HUES64 (cell line): ENCODE measurements around the gene GPBAR1.

Experiments used
- H3K27ac ChIP-seq: 2 replicates; pipeline ENCODE4 v1.7.0; 2013; ENCODE audit warnings: low read depth, low read length, inconsistent platforms
- H3K27me3 ChIP-seq: 2 replicates; pipeline ENCODE4 v1.6.1; 2013; ENCODE audit warnings: mild to moderate bottlenecking, low read length; ENCODE audit not compliant: insufficient read depth
- H3K36me3 ChIP-seq: 2 replicates; pipeline ENCODE4 v1.6.1; 2013; ENCODE audit warnings: mild to moderate bottlenecking, low read length; ENCODE audit not compliant: insufficient read depth
- H3K4me1 ChIP-seq: 2 replicates; pipeline ENCODE4 v1.6.1; 2013; ENCODE audit warnings: mild to moderate bottlenecking, low read length, moderate library complexity; ENCODE audit not compliant: insufficient read depth
- H3K4me3 ChIP-seq: 2 replicates; pipeline ENCODE4 v1.5.1; 2013; ENCODE audit warnings: mild to moderate bottlenecking, low read length, moderate library complexity
- H3K9ac ChIP-seq: 2 replicates; pipeline ENCODE4 v1.6.1; 2013; ENCODE audit warnings: mild to moderate bottlenecking, low read depth, low read length
- H3K9me3 ChIP-seq: 2 replicates; pipeline ENCODE4 v1.6.1; 2013; ENCODE audit warnings: low read depth, low read length; ENCODE audit not compliant: insufficient read depth
- WGBS: fragments of 150-250, 120-280 bp; methylation state at CpG from one replicate; pipeline ENCODE4 v1.1.7; 2013; ENCODE audit warnings: missing lambda C conversion rate; 5-methylcytosine and 5-hydroxymethylcytosine counted together

GPBAR1 gene

DNA sequence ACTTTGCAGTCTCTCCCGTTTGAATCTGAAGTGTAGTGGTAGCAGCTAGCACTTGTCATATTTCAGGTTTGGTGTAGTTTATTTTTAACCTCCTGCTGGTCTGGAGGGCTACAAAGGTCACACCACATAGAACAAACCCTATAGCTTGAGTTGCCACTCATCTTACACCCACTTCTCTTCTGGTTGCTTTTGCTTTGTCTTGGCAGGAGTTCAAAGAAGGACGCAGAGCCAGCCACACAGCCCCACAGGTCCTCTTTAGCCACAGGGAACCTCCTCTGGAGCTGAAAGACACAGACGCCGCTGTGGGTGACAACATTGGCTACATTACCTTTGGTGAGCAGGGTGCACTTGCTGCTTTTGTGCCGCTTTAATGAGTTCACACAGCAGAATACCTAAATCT lies 15.6 kb upstream of the GPBAR1 start:
- Histone ChIP-seq H3K27me3 (no peaks in the 10 kb centered on the region), H3K9ac (no peak overlapping the region), H3K4me1 (no peaks in the 10 kb centered on the region), H3K36me3 (peaks cover 98% of the 10 kb centered on the region), H3K27ac (no peak overlapping the region), H3K4me3 (no peak overlapping the region), H3K9me3 (no peaks in the 10 kb centered on the region)
- WGBS = 94% methylated on average over 4 of the region's 5 CpGs

DNA sequence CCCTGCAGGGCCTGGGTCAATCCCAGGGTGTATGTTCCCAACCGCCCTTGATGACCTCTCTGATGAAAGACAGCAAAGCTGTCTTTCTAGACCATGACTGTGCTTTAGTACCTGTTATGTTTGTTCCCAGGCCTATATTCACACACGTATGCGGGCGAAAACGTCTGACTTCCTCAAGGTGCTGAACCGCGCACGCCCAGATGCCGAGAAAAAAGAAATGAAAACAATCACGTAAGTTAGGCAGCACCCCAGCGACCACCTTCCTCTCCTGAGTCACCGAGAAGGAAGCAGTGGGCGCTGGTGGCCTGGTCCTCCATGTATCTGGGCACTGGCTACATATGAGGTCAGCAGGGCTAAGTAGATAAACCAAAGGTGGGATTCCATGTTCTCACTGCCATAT lies 11.1 kb upstream of the GPBAR1 start:
- WGBS = 97% methylated on average over 13 of the region's 13 CpGs
- Histone ChIP-seq H3K4me3 (no peak overlapping the region), H3K4me1 (no peaks in the 10 kb centered on the region), H3K27me3 (no peaks in the 10 kb centered on the region), H3K9ac (no peak overlapping the region), H3K9me3 (no peaks in the 10 kb centered on the region), H3K27ac (no peak overlapping the region), H3K36me3 (peaks cover 98% of the 10 kb centered on the region)

DNA sequence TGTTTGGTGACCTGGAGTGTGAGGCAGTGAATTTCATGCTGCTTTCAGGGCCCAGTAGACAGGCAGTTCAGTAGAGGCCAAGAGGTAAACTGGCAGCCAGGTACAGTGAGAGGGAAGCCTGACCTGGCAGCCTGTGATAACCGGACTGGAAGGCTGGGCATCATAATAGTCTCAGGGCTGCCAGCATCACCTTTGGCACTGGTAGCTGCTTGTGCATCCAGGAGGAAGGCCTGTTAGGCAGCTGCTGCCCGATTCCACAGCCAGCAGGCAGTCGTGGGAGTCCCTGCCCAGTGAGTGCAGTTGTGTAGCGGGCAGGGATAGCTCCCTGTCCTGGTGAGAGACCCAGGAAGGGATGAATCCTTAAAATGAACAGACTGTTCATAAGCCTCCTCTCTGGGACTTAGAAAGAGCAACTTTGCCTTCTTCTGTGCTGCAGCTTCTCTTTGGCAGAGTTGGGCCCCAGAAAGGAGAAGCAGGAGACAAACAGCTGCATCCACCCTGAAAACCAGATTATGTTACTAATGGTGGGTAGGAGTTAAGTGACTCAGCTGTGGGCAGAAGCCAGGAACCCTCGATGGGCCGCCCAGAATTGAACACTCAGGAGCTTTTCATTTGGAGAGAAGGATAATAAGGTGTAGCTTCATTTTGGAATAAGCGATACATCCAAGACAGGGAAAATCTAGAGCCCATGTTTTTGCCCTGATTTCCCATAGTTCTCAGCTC lies 8.1 kb upstream of the GPBAR1 start:
- Histone ChIP-seq H3K4me1 (no peaks in the 10 kb centered on the region), H3K9me3 (no peaks in the 10 kb centered on the region), H3K27ac (no peak overlapping the region), H3K27me3 (no peaks in the 10 kb centered on the region), H3K4me3 (no peak overlapping the region), H3K36me3 (peaks cover 83% of the 10 kb centered on the region), H3K9ac (no peak overlapping the region)
- WGBS = 86% methylated on average over 7 of the region's 7 CpGs

DNA sequence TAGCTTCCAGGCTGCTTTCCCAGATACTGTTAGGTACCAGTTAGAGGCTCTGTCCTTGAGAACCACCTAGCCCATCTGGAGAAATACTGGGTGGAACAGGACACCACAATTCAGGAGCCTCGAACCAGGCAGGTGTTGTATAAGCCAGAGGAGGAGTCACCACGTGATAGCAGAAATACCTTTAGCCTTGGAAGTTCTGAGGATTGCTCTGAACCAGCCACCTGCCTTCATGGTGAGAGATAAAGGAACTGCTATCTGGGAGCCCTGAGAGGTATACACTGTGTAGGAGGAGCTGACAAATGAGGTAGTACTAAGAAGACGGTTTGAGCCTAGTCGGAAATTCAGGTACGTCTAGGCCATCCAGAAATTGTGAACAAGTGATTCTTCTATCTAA lies 7.6 kb upstream of the GPBAR1 start:
- Histone ChIP-seq H3K4me3 (no peak overlapping the region), H3K27me3 (no peaks in the 10 kb centered on the region), H3K4me1 (no peaks in the 10 kb centered on the region), H3K36me3 (peaks cover 78% of the 10 kb centered on the region), H3K9ac (no peak overlapping the region), H3K27ac (no peak overlapping the region), H3K9me3 (no peaks in the 10 kb centered on the region)
- 90% methylated on average over 5 of the region's 5 CpGs for WGBS

DNA sequence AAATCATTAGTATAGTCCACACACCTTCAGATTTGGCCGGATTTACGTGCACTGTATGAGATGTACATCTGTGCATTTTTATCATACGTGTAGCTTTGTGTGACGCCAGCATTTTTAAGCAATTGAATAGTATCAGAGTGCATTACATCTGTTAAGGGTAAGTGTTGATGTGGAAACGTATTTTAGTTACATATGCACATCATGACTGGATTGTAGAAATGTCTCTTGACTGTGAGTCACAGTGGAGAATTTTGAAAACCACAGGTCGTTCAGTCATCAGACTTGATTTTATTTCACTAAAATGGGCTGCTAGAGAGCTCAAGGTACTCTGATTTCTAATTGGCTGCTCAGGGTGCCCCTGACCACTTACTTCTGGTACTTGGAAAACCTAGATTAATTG lies 5.4 kb upstream of the GPBAR1 start:
- WGBS = 89% methylated on average over 6 of the region's 6 CpGs
- H3K4me1 ChIP-seq = 0 out of 2 replicates have a peak, but pooled peaks cover 2% of the 10 kb centered on the region
- H3K27ac ChIP-seq = no peak overlapping the region
- H3K27me3 ChIP-seq = no peaks in the 10 kb centered on the region
- peaks cover 57% of the 10 kb centered on the region for H3K36me3 ChIP-seq
- no peak overlapping the region for H3K4me3 ChIP-seq
- no peaks in the 10 kb centered on the region for H3K9me3 ChIP-seq
- no peak overlapping the region for H3K9ac ChIP-seq

DNA sequence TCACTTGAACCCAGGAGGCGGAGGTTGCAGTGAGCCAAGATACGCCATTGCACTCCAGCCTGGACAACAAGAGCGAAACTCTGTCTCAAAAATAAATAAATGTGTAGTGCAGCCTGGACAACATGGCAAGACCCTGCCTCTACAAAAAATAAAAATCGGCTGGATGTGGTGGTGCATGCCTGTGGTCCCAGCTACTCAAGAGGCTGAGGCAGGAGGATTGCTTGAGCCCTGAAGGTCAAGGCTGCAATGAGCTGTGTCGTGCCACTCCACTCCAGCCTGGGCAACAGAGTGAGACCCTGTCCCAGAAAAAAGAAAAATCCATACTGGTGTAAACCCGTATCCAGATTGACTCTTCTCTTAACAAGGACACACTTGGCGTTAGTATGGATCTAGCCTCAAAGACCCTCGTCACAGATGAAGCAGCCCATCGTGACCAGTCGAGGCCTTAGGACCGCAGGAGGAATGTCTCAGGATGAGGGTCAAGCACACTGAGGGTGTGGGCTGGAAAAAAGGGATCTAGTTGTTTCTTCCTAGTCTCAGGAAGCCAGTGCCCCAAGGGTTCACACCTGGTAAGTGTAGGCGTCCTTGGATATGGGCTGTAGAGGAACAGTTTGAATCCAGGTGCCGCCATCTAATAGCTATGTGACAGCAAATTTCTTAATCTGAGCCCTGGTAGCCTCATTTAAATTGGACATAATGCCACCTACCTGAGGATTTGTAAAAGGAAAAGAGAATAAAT lies 4.0 kb upstream of the GPBAR1 start:
- Histone ChIP-seq H3K36me3 (peaks cover 44% of the 10 kb centered on the region), H3K4me1 (peaks cover 12% of the 10 kb centered on the region; the same call in 1 of the 2 replicates), H3K9me3 (no peaks in the 10 kb centered on the region), H3K27ac (no peak overlapping the region), H3K4me3 (no peak overlapping the region), H3K9ac (no peak overlapping the region), H3K27me3 (no peaks in the 10 kb centered on the region)
- 94% methylated on average over 13 of the region's 13 CpGs for WGBS

DNA sequence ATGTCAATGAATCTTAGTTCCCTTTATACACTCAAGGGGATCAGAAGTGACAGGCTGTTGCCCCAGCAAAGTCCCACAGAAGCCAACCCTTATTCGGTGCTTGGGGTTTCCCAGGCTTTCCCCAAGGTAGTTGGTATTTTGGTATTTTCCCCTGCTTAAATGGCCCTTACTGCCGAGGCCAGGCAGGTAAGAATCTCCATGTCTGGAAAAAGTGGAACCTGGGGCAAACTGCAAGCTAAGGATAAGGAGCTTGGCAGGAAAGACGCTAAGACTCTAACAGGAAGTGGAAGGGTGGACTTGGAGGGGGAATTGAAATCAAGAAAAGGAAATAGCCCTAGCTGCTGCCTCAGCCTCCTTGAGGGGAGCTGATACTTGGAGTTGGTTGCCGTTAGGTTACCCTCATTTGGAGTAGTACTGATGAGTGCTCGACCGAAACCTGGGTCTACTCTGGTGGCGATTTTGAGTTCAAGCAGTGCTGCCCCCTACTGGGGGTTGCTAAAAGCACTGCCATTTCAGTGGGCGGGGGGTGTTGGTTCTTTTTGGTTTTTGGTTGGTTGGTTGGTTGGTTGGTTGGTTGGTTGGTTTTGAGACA lies 3.3 kb upstream of the GPBAR1 start:
- Histone ChIP-seq H3K27me3 (no peaks in the 10 kb centered on the region), H3K9me3 (no peaks in the 10 kb centered on the region), H3K36me3 (peaks cover 37% of the 10 kb centered on the region), H3K4me1 (peaks cover 12% of the 10 kb centered on the region; the same call in 1 of the 2 replicates), H3K4me3 (no peak overlapping the region), H3K27ac (no peak overlapping the region; the same call in 1 of the 2 replicates), H3K9ac (no peak overlapping the region)
- 75% methylated on average over 8 of the region's 8 CpGs for WGBS

DNA sequence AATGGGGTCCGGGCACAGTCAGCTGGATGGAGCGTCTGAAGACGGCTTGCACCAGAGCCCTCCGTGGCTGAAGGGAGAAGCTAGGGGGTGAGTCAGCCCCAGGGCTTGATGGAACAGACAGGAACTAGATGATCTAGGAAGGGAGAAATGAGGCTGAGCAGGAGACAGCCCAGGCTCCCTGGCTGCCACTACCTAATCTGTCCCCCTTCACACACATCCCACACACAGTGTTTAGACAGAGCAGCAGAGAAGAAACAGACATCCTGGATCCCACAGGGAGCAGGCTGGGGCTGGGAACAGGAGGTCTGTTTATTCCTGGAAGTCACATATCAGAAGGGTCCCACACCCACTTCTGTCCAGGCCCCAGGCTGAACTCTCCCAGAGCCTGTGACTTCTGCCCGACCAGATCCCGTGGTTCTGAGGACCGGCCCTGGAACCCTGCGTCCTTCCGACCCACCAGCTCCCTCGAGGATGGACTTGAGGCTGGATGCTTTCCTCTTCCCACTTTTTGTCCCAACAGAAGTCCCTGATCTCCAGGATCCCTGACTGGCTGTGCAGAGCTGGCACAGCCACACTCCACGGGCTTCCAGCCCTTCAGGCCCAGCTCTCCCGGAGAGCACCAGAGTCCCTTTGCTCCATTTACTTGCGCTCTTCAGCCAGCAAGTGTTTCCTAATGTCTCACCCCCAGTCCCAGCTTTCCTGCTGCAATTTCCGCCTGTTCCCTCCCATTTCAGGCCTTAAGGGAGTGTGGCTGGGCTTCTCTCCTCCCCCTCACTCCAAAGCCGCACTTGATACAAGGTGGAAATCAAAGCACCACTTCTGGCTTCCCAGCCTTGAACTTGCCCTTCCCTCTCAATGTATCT lies 1.5 kb upstream of the GPBAR1 start:
- Histone ChIP-seq H3K4me3 (no peak overlapping the region), H3K27ac (no peak overlapping the region), H3K9ac (no peak overlapping the region), H3K36me3 (peaks cover 28% of the 10 kb centered on the region), H3K27me3 (no peaks in the 10 kb centered on the region), H3K4me1 (peaks cover 12% of the 10 kb centered on the region; the same call in 1 of the 2 replicates), H3K9me3 (no peaks in the 10 kb centered on the region)
- 74% methylated on average over 15 of the region's 15 CpGs for WGBS

DNA sequence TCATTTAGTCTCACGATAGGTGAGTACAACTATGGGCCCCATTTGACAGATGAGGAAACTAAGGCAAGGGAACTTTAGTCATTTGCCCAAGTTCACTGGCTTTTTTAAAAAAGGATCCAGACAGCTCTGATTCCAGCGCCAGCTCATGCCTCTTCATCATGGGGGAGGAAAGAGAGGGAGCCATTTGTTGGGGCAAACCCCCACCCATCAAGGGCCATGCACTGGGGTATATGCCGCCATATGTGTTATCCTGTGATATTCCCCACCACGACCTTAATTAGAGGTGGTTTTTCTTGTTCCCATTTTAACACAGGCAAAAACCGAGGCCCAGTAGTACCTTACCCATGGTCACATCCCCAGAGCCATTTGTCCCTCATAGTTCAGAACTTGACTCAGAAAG lies 649 bp upstream of the GPBAR1 start:
- H3K9ac ChIP-seq = no peak overlapping the region
- H3K27me3 ChIP-seq = no peaks in the 10 kb centered on the region
- H3K36me3 ChIP-seq = peaks cover 28% of the 10 kb centered on the region
- WGBS = 92% methylated on average over 5 of the region's 5 CpGs
- no peak overlapping the region; the same call in 1 of the 2 replicates for H3K27ac ChIP-seq
- no peaks in the 10 kb centered on the region for H3K9me3 ChIP-seq
- H3K4me1 ChIP-seq = peaks cover 12% of the 10 kb centered on the region; the same call in 1 of the 2 replicates
- no peak overlapping the region for H3K4me3 ChIP-seq

DNA sequence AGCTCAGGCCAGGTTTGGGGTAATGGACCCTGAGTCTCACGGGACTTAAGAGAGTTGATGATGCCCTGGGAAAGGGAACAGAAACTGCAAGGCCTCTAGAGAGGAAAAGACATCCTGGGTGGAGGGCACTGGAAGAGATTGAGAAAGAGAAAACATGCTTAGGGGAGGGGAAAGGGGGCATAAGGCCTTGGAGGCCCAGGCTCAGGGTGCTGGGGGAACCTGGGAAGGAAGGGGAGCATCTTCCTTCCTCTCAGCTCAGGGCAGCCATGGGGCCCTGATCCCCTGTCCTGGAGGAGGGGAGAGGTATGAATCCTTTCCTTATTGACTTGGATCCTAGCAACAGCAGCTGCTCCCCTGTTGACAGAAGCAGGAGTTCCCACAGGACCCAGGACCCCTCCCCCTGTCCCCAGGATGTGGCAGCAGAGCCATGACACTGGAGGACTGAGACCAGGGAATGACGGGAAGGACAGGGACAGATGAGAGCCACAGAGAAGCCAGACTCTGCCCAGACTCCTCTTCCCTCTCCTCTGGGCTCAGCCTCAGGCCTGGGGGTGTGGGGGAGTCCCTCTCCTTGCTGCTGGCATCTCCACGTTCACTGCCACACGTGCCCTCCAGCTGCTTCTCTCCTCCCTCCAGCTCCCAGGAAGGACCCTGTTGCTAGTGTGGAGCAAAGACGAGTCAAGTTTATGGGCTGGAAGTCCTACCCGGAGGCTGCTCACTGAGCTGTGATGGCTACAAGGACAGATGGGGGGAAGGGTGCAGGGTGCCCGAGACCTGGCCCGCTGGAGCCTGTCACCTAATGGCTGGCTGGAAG lies 815 bp downstream of the GPBAR1 start:
- Histone ChIP-seq H3K27me3 (no peaks in the 10 kb centered on the region), H3K4me1 (peaks cover 12% of the 10 kb centered on the region; the same call in 1 of the 2 replicates), H3K36me3 (peaks cover 33% of the 10 kb centered on the region), H3K9ac (no peak overlapping the region), H3K4me3 (no peak overlapping the region), H3K27ac (0 out of 2 replicates have a peak overlapping the region, but pooled peaks have one; percentile 43), H3K9me3 (no peaks in the 10 kb centered on the region)
- 83% methylated on average over 6 of the region's 8 CpGs for WGBS
